Endothelial cell (in vitro differentiated cells): ENCODE data around the gene UROD. TPM values are rescaled to one million over a fixed set of nuclear protein-coding genes. Genes with fewer than 3 reads are reported as not detected.
"Not testable (repeated sequence)": the region's sequence is repeated elsewhere in the genome, so short reads cannot be mapped to it uniquely, and the experiment has no call there.

Experiments
- DNase-seq: peaks from one replicate; pipeline ENCODE4 v3.0.0; 2021; ENCODE audit warnings: low spot score
- H3K27ac Mint-ChIP-seq: one replicate; pipeline ENCODE4 v1.8.0; 2021; ENCODE audit warnings: mixed read lengths, inconsistent platforms; ENCODE audit not compliant: unreplicated experiment
- H3K27me3 Mint-ChIP-seq: one replicate; pipeline ENCODE4 v1.8.0; 2021; ENCODE audit warnings: mild to moderate bottlenecking, moderate library complexity, mixed read lengths, inconsistent platforms; ENCODE audit not compliant: unreplicated experiment
- H3K36me3 Mint-ChIP-seq: one replicate; pipeline ENCODE4 v1.8.0; 2021; ENCODE audit warnings: mild to moderate bottlenecking, low read depth, mixed read lengths, inconsistent platforms; ENCODE audit not compliant: unreplicated experiment
- H3K4me1 Mint-ChIP-seq: one replicate; pipeline ENCODE4 v1.8.0; 2021; ENCODE audit warnings: mild to moderate bottlenecking, mixed read lengths, inconsistent platforms; ENCODE audit not compliant: unreplicated experiment
- H3K4me3 Mint-ChIP-seq: one replicate; pipeline ENCODE4 v1.8.0; 2021; ENCODE audit warnings: mild to moderate bottlenecking, mixed read lengths, inconsistent platforms; ENCODE audit not compliant: unreplicated experiment
- H3K9me3 Mint-ChIP-seq: one replicate; pipeline ENCODE4 v1.8.0; 2021; ENCODE audit warnings: mixed read lengths, inconsistent platforms; ENCODE audit not compliant: unreplicated experiment
- total RNA-seq: library from RNA; stranded (reverse); fragmentation: NEBNext Ultra II Directional; extraction: Animal tissue kit (Norgen Biotek cat#: 25700); gene quantifications from one replicate; pipeline ENCODE4 v1.2.1, GENCODE V29; 2021; ENCODE audit not compliant: unreplicated experiment
- TF ChIP-seq, protein P1 (sequence below): fragments of 200-600 bp; sonication (generic); IDR thresholded peaks from one replicate; pipeline ENCODE4 v1.5.0; 2021; ENCODE audit warnings: antibody characterized with exemption; ENCODE audit not compliant: unreplicated experiment

UROD gene
- total RNA-seq, 1 donor from 2014 or later, result 151 TPM

DNA sequence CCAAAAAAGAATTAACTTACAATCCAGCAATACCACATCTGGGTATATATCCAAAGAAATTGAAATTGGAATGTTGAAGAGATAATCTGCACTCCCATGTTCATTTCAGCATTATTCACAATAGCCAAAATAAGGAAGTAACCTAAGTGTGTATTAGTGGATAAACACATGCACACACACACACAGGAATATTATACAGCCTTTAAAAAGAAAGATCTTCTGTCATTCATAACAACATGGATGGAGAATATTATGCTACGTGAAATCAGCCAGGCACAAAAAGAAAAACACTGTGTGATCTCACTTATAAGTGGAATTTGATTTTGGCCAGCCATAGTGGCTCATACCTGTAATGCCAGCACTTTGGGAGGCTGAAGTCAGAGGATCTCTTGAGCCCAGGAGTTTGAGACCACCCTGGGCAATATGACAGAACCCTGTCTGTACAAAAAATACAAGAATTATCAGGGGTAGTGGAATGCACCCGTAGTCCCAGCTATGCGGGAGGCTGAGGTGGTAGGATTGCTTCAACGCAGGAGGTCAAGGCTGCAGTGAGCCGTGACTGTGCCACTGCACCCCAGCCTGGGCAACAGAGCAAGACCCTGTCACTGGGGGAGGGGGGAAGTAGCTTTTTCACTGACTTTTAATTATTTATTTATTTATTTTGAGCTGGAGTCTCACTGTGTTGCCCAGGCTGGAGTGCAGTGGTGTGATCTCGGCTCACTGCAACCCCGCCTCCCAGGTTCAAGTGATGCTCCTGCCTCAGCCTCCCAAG is 16.4 kb upstream of the UROD start:
- Mint-ChIP-seq H3K27me3 (peaks cover 1% of the 10 kb centered on the region), H3K9me3 (no peaks in the 10 kb centered on the region), H3K27ac (no peak overlapping the region), H3K36me3 (no peaks in the 10 kb centered on the region), H3K4me1 (peaks cover under 1% of the 10 kb centered on the region), H3K4me3 (no peak overlapping the region)
- TF ChIP-seq, protein P1, sequence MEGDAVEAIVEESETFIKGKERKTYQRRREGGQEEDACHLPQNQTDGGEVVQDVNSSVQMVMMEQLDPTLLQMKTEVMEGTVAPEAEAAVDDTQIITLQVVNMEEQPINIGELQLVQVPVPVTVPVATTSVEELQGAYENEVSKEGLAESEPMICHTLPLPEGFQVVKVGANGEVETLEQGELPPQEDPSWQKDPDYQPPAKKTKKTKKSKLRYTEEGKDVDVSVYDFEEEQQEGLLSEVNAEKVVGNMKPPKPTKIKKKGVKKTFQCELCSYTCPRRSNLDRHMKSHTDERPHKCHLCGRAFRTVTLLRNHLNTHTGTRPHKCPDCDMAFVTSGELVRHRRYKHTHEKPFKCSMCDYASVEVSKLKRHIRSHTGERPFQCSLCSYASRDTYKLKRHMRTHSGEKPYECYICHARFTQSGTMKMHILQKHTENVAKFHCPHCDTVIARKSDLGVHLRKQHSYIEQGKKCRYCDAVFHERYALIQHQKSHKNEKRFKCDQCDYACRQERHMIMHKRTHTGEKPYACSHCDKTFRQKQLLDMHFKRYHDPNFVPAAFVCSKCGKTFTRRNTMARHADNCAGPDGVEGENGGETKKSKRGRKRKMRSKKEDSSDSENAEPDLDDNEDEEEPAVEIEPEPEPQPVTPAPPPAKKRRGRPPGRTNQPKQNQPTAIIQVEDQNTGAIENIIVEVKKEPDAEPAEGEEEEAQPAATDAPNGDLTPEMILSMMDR, result no peak
- DNase-seq, result no peak

DNA sequence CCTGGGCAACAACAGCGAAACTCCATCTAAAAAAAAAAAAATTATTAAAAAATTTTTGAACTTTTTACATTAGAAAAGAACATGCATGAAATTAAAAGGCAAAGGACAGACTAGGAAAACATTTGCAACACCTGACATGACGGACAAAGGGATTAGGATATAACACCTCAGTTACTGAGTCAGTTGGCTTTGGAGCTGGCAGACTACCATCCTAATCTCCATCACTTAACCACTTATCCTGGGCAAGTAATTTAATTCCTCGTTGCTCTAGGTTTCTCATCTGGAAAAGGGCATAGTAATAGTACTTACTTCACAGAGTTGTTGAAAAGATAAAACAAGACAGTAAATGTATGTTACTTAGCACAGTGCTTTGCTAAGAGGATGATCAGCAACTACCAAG is 12.8 kb upstream of the UROD start:
- Mint-ChIP-seq H3K36me3 (peaks cover 18% of the 10 kb centered on the region), H3K27ac (no peak overlapping the region), H3K9me3 (no peaks in the 10 kb centered on the region), H3K27me3 (peaks cover 6% of the 10 kb centered on the region), H3K4me3 (no peak overlapping the region), H3K4me1 (peaks cover 5% of the 10 kb centered on the region)
- TF ChIP-seq, protein P1, result no peak
- DNase-seq, result no peak

DNA sequence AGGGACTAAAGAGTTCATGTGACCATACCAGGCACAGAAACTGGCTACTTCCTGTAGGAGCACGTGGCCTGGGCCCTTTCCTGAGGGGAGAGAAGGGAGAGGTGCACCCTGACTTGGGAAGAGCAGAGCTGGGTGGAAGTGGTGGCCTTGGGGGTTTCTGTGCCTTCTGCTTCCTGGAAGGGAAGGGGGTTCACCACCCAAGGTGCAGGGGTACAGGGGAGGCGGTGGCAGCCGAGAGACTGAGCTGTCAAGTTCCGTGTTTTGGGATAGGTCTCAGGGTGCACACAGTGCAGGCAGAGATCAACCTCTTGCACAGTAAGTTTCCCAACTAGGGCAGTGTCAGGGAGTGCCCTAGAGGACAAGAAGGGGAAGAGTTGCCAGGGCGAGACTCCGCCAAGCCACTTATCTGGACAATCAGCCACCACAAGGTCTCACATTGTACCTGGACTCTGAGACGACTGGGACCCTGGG is 11.0 kb upstream of the UROD start:
- no peak for DNase-seq
- Mint-ChIP-seq H3K27ac (no peak overlapping the region), H3K36me3 (peaks cover 30% of the 10 kb centered on the region), H3K4me3 (no peak overlapping the region), H3K27me3 (peaks cover 12% of the 10 kb centered on the region), H3K9me3 (no peaks in the 10 kb centered on the region), H3K4me1 (peaks cover 5% of the 10 kb centered on the region)
- TF ChIP-seq, protein P1, result no peak

DNA sequence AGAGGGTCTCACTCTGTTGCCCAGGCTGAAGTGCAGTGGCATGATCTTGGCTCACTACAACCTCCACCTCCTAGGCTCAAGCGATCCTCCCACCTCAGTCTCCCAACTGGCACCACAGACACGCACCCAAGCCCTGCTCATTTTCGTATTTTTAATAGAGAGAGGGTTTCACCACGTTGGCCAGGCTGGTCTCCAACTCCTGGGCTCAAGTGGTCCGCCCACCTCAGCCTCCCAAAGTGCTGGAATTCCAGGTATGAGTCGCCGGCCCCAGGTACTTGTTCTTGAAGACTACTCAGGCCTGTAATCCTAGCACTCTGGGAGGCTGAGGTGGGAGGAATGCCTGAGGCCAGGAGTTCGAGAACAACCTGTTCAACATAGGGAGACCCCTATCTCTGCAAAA is 10.5 kb upstream of the UROD start:
- not testable (repeated sequence) for H3K27ac Mint-ChIP-seq, DNase-seq
- H3K27me3 Mint-ChIP-seq, result peaks cover 12% of the 10 kb centered on the region

DNA sequence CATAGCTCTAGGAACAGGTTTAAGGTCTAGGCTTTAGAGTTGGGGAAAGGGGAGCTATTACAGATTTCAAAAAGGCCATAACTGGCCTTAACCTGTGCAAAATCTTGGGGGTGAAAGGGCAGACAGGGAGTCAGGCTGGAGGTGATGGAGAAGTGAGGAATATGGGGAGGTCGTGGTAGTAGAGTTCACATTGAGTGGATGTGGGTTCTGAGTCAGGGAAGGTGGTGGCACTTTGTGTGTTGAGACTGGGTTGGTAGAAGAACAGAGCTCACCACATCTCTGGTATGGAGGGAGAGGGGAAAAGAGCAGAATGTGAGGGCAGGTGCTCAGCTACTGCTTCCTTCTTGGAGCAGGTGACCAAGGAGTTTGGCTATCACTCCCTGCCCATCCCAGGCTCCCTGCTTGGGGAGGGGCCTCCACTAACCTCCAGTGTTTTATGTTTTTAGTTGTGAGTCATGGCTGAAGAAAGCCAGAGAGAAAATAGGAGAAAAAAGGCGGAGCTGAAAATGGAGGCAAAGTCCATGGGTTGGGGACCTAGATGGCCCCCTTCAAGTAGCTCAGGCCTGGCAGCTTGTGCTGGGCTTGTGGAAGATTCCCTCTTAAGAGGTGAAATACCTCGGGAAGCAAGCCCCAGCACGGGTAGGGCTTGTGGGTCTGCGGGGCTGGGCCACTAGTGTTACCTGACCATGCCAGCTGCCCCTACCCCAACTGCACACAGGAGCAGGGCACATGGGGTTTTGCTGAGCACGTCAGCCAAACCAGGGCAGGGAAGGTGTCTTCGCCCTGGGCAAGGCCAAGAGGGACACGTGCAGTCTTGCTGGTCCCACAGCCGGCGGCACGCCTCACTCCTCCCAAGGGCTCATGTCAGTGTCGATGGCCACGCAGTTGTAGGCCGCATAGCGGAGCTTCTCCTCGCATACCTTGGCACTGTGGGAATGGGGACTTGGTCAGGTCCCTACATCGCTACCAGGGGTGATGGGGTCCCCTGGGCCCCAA is 9.1 kb upstream of the UROD start:
- H3K36me3 Mint-ChIP-seq, result peaks cover 41% of the 10 kb centered on the region

More for the DNA sequence above, 10.5 kb upstream of the UROD start:
- not testable (repeated sequence) for H3K9me3 Mint-ChIP-seq, H3K4me1 Mint-ChIP-seq, H3K4me3 Mint-ChIP-seq
- H3K36me3 Mint-ChIP-seq, result peaks cover 32% of the 10 kb centered on the region

More for the DNA sequence above, 9.1 kb upstream of the UROD start:
- peaks cover 5% of the 10 kb centered on the region for H3K4me1 Mint-ChIP-seq
- H3K9me3 Mint-ChIP-seq, result no peaks in the 10 kb centered on the region
- DNase-seq, result no peak
- TF ChIP-seq, protein P1, result no peak
- peak overlapping the region; percentile 2 for H3K4me3 Mint-ChIP-seq
- H3K27me3 Mint-ChIP-seq, result peaks cover 15% of the 10 kb centered on the region
- H3K27ac Mint-ChIP-seq, result no peak overlapping the region
